ENCODE data around the gene COX20.

GRCh38 chr1:244794071-244794470 is 41.4 kb upstream of the COX20 start:
- TF ChIP-seq EP300 (IDR thresholded peaks at IDR 0.05) (no peak), POLR2A (IDR thresholded peaks at IDR 0.05; ENCODE audit: low read depth) (no peak)
- TF ChIP-seq, protein P1, sequence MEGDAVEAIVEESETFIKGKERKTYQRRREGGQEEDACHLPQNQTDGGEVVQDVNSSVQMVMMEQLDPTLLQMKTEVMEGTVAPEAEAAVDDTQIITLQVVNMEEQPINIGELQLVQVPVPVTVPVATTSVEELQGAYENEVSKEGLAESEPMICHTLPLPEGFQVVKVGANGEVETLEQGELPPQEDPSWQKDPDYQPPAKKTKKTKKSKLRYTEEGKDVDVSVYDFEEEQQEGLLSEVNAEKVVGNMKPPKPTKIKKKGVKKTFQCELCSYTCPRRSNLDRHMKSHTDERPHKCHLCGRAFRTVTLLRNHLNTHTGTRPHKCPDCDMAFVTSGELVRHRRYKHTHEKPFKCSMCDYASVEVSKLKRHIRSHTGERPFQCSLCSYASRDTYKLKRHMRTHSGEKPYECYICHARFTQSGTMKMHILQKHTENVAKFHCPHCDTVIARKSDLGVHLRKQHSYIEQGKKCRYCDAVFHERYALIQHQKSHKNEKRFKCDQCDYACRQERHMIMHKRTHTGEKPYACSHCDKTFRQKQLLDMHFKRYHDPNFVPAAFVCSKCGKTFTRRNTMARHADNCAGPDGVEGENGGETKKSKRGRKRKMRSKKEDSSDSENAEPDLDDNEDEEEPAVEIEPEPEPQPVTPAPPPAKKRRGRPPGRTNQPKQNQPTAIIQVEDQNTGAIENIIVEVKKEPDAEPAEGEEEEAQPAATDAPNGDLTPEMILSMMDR (IDR thresholded peaks at IDR 0.05), result no peak
